Heart right ventricle (tissue), 16 donors: Measurements from ENCODE around the gene HTRA3. TPM values are rescaled to one million over a fixed set of nuclear protein-coding genes. Genes with fewer than 3 reads are reported as not detected.

ENCODE experiments used
- ATAC-seq, 8 donors: fragments of 200-7000 bp; cut with Tn5 transposase; one replicate each; pipeline ENCODE4 v1.9.1; 2020; ENCODE audit warnings: mild to moderate bottlenecking in 8 of 8, moderate library complexity in 8 of 8, moderate number of reproducible peaks in 1 of 8
- DNase-seq, 2 donors: peaks; one replicate each; pipeline ENCODE4 v3.0.0-alpha.2; 2020
- H3K27ac ChIP-seq, 10 donors: fragments of 200-600 bp; sonication (generic) in 2 of 10; one replicate each; pipeline versions ENCODE4 v1.5.0 to v1.8.0; 2020 to 2022; ENCODE audit warnings: mild to moderate bottlenecking in 3 of 10
- H3K27me3 ChIP-seq, 7 donors: fragments of 200-600 bp; one replicate each; pipeline ENCODE4 v1.8.0; 2021 to 2022; ENCODE audit warnings: mild to moderate bottlenecking in 2 of 7
- H3K36me3 ChIP-seq, 9 donors: fragments of 200-600 bp; sonication (generic) in 1 of 9; one replicate each; pipeline versions ENCODE4 v1.5.0 to v1.8.0; 2020 to 2022; ENCODE audit warnings: mild to moderate bottlenecking in 2 of 9
- H3K4me1 ChIP-seq, 9 donors: fragments of 200-600 bp; sonication (generic) in 1 of 9; one replicate each; pipeline versions ENCODE4 v1.5.0 to v1.8.0; 2020 to 2022; ENCODE audit warnings: mild to moderate bottlenecking in 4 of 9
- H3K4me3 ChIP-seq, 10 donors: fragments of 200-600 bp; sonication (generic) in 2 of 10; one replicate each; pipeline versions ENCODE4 v1.5.0 to v1.8.0; 2020 to 2022; ENCODE audit warnings: mild to moderate bottlenecking in 7 of 10, moderate library complexity in 2 of 10
- H3K9me3 ChIP-seq, 11 donors: fragments of 200-600 bp in 10 of 11; sonication (generic) in 2 of 11; one replicate each; pipeline versions ENCODE4 v1.5.0 to v1.8.0; 2013 to 2022; ENCODE audit warnings: mild to moderate bottlenecking in 2 of 11, control low read depth in 1 of 11, moderate library complexity in 1 of 11
- WGBS, 2 donors: extraction: QIAGEN DNeasy Blood & Tissue Kit; methylation state at CpG; one replicate each; pipeline ENCODE4 v1.1.7; 2013; ENCODE audit warnings: inconsistent platforms in 1 of 2; 5-methylcytosine and 5-hydroxymethylcytosine counted together
- intact Hi-C, 10 donors: fragments of 100-400 bp; cut with DNase I; formaldehyde crosslinking; loops; one replicate each; pipeline versions ENCODE4 v1.11.1 to v1.14.2; 2022
- polyA plus RNA-seq, 2 donors: library from polyadenylated mRNA; stranded (reverse); fragments of 200-250 nt; gene quantifications; one replicate each; pipeline ENCODE4 v1.2.3, GENCODE V29; 2013
- total RNA-seq, 10 donors: library from RNA; stranded (reverse); fragmentation: NEBNext Ultra II Directional in 3 of 10; extraction: Animal tissue kit (Norgen Biotek cat#: 25700) in 3 of 10; gene quantifications; one replicate each; pipeline versions ENCODE4 v1.2.1 to v1.2.4, GENCODE V29; 2021 to 2023
- TF ChIP-seq, protein P1 (sequence below), 9 donors: fragments of 200-600 bp; sonication (generic) in 2 of 9; IDR thresholded peaks; one replicate each; pipeline versions ENCODE4 v1.5.0 to v1.8.0; 2021 to 2022; ENCODE audit warnings: antibody characterized with exemption in 9 of 9, mild to moderate bottlenecking in 5 of 9, moderate library complexity in 1 of 9
- donor health status: Arrhythmogenic right ventricular cardiomyopathy.
- donor health status: ischemic (EF 13 %, LVEDD 7.1; RV severe dilation, severe dysfunction).
- donor health status: healthy with polysubstance abuse.
- donor health status: DM: no; HTN: yes; CAD: no.
- donor health status: DM: no; HTN: no; CAD: no.
- donor health status: ischemic (EF 25% LVEDD 6.9; RV normal size, moderate dysfunction).
- donor health status: ischemic (EF 25% LVEDD 5.7; RV mildly dilated, moderate dysfunction).
- donor health status: healthy.
- donor health status: DM: yes; HTN: yes; CAD: no.
- donor health status: Ischemic cardiomyopathy.
- donor health status: ischemic (EF 35%, LVEDD 5.7; RV mildly dilated, moderate dysfunction).
- donor health status: nonischemic (EF 11% LVEDD 7.7; RV severe dilation, severe dysfunction).
- donor health status: DM: yes; HTN: yes; CAD: no.
- donor health status: PGD.
- donor health status: ischemic (EF 29% LVEDD 5.4; RV normal size, mild dysfunction).
- donor health status: nonischemic (EF 23%, LVEDD 6.1; RV moderate dilation, normal function).

Gene HTRA3
- total and polyA plus RNA-seq, 12 donors: 20.2 to 82.5 (median 54.2) TPM

DNA sequence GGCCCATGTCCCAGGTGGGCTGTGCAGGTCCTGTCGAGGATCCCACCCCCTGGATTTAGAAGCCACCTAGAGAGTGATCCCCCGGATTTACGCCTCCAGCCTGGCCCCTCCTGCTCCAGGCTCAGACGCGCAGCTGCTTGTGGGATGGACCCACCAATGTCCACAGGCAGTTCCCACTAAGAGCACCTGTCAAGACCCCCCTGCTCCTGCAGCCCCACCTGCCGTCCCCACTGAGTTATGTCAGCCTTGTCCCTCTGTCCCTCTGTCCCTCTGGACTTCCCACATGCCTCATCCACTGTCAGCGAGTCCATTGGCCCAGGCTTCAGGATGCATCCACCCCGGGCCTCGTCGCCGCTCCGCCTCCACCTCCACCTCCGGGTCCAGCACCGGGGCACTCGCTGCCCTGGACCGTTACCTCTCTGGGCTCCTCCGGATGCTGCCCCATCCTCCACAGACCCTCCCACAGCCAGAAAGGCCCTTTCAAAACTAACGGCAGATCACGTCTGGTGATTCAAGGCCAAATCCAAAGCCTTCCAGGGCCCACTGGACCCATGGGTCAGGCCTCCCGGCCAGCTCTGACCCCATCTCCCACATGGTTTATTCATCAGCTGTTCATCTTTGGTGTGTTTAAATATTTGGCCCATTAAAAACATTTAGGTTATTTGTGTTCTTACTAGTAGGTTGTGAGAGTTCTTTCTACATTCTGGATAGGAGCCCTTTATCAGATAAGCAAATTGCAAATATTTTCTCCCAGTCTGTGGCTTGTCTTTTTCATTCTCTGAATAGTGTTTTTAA, 28.3 kb downstream of the HTRA3 start:
- intact Hi-C loops: no loop called here
- Histone ChIP-seq H3K27ac (no peak overlapping the region), H3K4me3 (no peak overlapping the region), H3K27me3 (no peaks in the 10 kb centered on the region), H3K4me1 (peaks cover 0 to 3% (median 0%) of the 10 kb centered on the region in 9 donors), H3K36me3 (peaks cover 0 to 59% (median 0%) of the 10 kb centered on the region in 9 donors), H3K9me3 (peaks cover 0 to 16% (median 0%) of the 10 kb centered on the region in 11 donors)
- DNase-seq (no peak), ATAC-seq (peak in 7 of 8 donors; percentile 7 to 25 (median 22))
- TF ChIP-seq, protein P1, sequence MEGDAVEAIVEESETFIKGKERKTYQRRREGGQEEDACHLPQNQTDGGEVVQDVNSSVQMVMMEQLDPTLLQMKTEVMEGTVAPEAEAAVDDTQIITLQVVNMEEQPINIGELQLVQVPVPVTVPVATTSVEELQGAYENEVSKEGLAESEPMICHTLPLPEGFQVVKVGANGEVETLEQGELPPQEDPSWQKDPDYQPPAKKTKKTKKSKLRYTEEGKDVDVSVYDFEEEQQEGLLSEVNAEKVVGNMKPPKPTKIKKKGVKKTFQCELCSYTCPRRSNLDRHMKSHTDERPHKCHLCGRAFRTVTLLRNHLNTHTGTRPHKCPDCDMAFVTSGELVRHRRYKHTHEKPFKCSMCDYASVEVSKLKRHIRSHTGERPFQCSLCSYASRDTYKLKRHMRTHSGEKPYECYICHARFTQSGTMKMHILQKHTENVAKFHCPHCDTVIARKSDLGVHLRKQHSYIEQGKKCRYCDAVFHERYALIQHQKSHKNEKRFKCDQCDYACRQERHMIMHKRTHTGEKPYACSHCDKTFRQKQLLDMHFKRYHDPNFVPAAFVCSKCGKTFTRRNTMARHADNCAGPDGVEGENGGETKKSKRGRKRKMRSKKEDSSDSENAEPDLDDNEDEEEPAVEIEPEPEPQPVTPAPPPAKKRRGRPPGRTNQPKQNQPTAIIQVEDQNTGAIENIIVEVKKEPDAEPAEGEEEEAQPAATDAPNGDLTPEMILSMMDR (IDR thresholded peaks at IDR 0.05): no peak
- WGBS, 2 donors: 78 to 81% methylated on average over 20 of the region's 20 CpGs

DNA sequence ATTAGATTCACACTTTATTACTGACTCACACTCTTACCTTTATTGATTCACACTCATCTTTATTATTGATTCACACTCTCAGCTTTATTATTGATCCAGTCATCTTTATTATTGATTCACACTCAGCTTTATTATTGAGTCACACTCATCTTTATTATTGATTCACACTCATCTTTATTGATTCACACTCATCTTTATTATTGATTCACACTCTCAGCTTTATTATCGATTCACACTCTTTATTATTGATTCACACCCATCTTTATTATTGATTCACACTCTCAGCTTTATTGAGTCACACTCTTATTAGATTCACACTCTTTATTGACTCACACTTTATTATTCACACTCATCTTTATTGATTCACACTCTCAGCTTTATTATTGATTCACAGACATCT, 31.3 kb downstream of the HTRA3 start:
- no peak overlapping the region for H3K27ac ChIP-seq
- peaks cover 0 to 16% (median 0%) of the 10 kb centered on the region in 11 donors for H3K9me3 ChIP-seq
- peaks cover 0 to 50% (median 0%) of the 10 kb centered on the region in 9 donors for H3K36me3 ChIP-seq
- intact Hi-C loops: no loop called here
- DNase-seq (no peak), ATAC-seq (no peak)
- no peak overlapping the region for H3K4me3 ChIP-seq
- 92 to 94% methylated on average over 1 of the region's 1 CpG for WGBS, 2 donors
- TF ChIP-seq, protein P1 (IDR thresholded peaks at IDR 0.05): no peak
- H3K4me1 ChIP-seq: peaks cover under 1 to 11% (median 2%) of the 10 kb centered on the region in 9 donors
- H3K27me3 ChIP-seq: no peaks in the 10 kb centered on the region

DNA sequence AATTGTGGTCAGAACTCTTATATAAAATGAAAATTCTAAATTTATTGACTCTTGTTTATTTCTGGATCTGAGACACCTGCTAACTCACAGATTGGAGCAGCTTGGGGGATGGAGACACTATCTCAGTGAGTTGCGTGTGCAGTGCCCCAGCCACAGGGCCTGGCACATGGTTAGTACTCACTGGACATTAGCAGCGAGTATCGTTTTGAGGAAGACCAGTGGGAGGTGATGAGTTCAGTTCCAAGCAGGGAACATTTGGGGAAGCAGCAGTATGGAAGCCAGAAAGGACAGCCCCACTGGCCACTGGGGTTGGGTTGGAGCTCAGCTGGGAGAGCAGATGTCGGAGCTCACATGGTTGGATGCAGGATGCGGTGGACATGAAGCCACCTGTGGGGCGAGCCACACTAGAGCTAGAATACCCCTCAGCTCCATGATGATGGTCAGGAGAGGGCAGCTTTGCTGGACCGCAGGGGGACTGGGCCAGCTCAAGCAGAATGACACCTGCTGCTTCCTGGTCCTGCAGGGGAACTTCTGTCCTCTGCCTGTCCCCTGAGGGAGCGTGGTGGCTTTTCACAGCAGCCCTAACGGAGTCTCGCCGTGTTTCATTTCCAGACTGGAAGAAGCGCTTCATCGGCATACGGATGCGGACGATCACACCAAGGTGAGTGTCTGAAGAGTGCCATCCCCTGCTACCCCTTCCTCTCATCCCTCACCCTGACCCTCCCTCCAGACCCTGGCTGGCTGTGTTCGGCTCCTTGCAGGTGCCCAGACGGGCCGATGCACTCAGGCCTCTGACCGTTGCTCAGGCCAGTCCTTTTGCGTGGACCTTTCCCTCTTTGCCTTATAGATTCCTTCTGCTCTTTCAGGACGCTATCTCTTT, 32.5 kb downstream of the HTRA3 start:
- peaks cover 0 to 37% (median 0%) of the 10 kb centered on the region in 9 donors for H3K36me3 ChIP-seq
- ATAC-seq: no peak
- WGBS, 2 donors: 95 to 97% methylated on average over 22 of the region's 22 CpGs
- no peak overlapping the region for H3K27ac ChIP-seq
- intact Hi-C loops: no loop called here
- H3K4me1 ChIP-seq: peaks cover 10 to 22% (median 15%) of the 10 kb centered on the region in 9 donors
- peaks cover 0 to 16% (median 0%) of the 10 kb centered on the region in 11 donors for H3K9me3 ChIP-seq
- no peaks in the 10 kb centered on the region for H3K27me3 ChIP-seq
- H3K4me3 ChIP-seq: no peak overlapping the region
- DNase-seq: no peak
- TF ChIP-seq, protein P1 (IDR thresholded peaks at IDR 0.05): no peak

DNA sequence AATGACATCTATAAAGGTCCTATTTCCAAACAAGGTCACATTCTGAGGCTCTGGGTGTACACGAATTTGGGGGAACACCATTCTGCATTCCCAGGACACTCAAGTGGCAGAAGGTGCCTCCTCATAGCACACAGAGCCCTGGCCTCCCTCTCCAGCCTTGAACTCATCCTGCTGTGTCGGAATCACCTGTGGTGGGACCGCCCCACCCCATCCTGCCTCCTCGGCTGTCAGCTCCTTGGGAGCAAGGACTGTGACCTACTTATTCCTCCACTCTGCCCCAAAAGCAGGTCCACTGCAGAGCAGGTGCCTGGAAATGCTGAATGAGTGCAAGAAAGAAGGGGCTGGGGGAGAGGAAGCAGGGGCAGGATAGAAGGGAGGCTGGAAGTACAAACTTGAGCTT, 33.5 kb downstream of the HTRA3 start:
- WGBS, 2 donors: 84 to 87% methylated on average over 4 of the region's 4 CpGs
- DNase-seq (no peak), ATAC-seq (no peak)
- intact Hi-C loops: no loop called here
- Histone ChIP-seq H3K27me3 (no peaks in the 10 kb centered on the region), H3K4me1 (peaks cover 14 to 22% (median 20%) of the 10 kb centered on the region in 9 donors), H3K4me3 (no peak overlapping the region), H3K9me3 (peaks cover 0 to 16% (median 0%) of the 10 kb centered on the region in 11 donors), H3K27ac (no peak overlapping the region), H3K36me3 (peaks cover 0 to 31% (median 0%) of the 10 kb centered on the region in 9 donors)
- TF ChIP-seq, protein P1 (IDR thresholded peaks at IDR 0.05): no peak
